Hematopoietic multipotent progenitor cell treated with erythropoietin and hydrocortisone succinate and interleukin-3 and kit ligand, for 15 days (in vitro differentiated cells): ENCODE results near the gene C11orf68.

Experiments
- DNase-seq: peaks from one replicate; pipeline ENCODE4 v3.0.0-alpha.2; 2015; ENCODE audit warnings: low spot score

C11orf68 gene

GRCh38 chr11:65890324-65891218 lies 28.3 kb downstream of the C11orf68 start, which contains the start of gene CCDC85B:
Gene CCDC85B, plus strand, starts transcription at chr11:65890673. Its CDS starts 111 bp downstream, at chr11:65890784.
- DNase-seq, result peak; percentile 97

- peak; percentile 95 for DNase-seq
Observed at GRCh38 chr11:65888163-65888814, 30.6 kb downstream of the C11orf68 start, which contains the start of gene FIBP. Gene FIBP, minus strand, starts transcription at chr11:65888471. Its CDS starts 53 bp downstream, at chr11:65888418.

GRCh38 chr11:65887723-65888162 lies 31.1 kb downstream of the C11orf68 start:
- no peak for DNase-seq

- no peak for DNase-seq
Observed at GRCh38 chr11:65886826-65887722, 31.8 kb downstream of the C11orf68 start.

- DNase-seq, result no peak
Observed at GRCh38 chr11:65885808-65886536, 32.9 kb downstream of the C11orf68 start.

- no peak for DNase-seq
Observed at GRCh38 chr11:65885231-65885630, 33.6 kb downstream of the C11orf68 start.

GRCh38 chr11:65884716-65885092 lies 34.2 kb downstream of the C11orf68 start:
- DNase-seq, result peak; percentile 82

- no peak for DNase-seq
Observed at GRCh38 chr11:65883786-65884715, 34.8 kb downstream of the C11orf68 start.

GRCh38 chr11:65883058-65883761 lies 35.7 kb downstream of the C11orf68 start:
- DNase-seq, result no peak

GRCh38 chr11:65882120-65883057 lies 36.5 kb downstream of the C11orf68 start:
- no peak for DNase-seq

GRCh38 chr11:65880844-65881421 lies 37.9 kb downstream of the C11orf68 start:
- DNase-seq, result no peak

GRCh38 chr11:65880027-65880426 lies 38.8 kb downstream of the C11orf68 start:
- no peak for DNase-seq

GRCh38 chr11:65879617-65880016 lies 39.2 kb downstream of the C11orf68 start, which contains the start of gene CTSW:
Gene CTSW, plus strand, starts transcription at chr11:65879837. Its CDS starts 18 bp downstream, at chr11:65879855.
- no peak for DNase-seq

- peak; percentile 92 for DNase-seq
Observed at GRCh38 chr11:65873318-65874156, 45.3 kb downstream of the C11orf68 start.

GRCh38 chr11:65872586-65873317 lies 46.1 kb downstream of the C11orf68 start, which contains the start of gene EFEMP2:
Gene EFEMP2, minus strand, starts transcription at chr11:65872800. Its CDS starts 446 bp downstream, at chr11:65872354.
- DNase-seq, result no peak
